GM19467 (cell line): Measurements from ENCODE around the gene RAB3A.

ENCODE experiments used
- ATAC-seq: cut with Tn5 transposase; IDR thresholded peaks from one replicate; pipeline ENCODE4 v1.9.1; 2021; ENCODE audit warnings: mild to moderate bottlenecking, moderate library complexity; ENCODE audit not compliant: unreplicated experiment

RAB3A gene

GRCh38 chr19:18152817-18153555, 50.9 kb downstream of the RAB3A start, which contains the start of gene PIK3R2:
TSS of gene PIK3R2 (plus strand) at chr19:18153163. CDS start at chr19:18155880, 2,717 bp downstream.
- ATAC-seq = peak; percentile 65

DNA sequence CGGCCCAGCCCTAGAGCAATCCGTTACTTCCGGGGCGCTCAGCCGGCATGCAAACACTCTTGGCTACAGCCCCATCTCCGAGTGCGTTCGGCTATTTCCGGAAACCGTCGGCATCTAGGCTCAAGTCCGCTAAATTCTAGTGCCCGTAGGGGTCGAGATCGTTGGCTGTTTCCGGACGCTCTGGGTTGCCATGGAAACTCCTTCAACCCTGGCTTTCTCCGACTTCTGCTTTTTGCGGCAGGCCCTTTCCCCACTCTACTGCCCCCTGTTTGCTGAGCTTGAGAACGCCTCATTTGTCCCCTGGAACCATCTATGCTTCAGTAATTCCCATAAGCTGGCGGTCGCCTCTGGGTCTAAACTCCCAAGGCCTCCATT, 51.4 kb downstream of the RAB3A start:
- peak; percentile 68 for ATAC-seq

- ATAC-seq = no peak
These were observed 52.8 kb downstream of the RAB3A start for GRCh38 chr19:18150776-18151624.

DNA sequence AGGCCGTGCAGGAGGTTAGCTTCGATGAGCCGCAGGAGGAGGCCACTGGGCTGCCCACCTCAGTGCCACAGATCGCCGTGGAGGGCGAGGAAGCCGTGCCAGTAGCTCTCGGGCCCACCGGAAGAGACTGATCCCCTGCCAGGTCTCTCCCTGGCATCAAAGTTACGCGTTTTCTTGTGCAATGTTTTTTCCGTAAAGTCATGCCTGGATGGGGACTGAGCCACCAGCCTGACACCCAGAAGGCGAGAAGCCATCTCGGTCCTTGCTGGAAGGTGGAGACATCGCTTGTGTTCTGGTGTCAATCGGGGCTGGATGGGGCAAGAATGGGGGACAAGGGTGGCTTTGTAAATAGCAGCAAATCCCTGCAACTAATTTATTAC, 54.3 kb downstream of the RAB3A start:
- ATAC-seq = no peak

GRCh38 chr19:18147396-18147795, 56.4 kb downstream of the RAB3A start:
- ATAC-seq = no peak
